GM12864 (cell line): Measurements from ENCODE around the gene FBP1.

Experiments used
- DNase-seq: peaks from one replicate; pipeline ENCODE4 v3.0.0-alpha.2; 2011; ENCODE audit warnings: low read depth
- H3K4me3 ChIP-seq: 2 replicates; pipeline ENCODE4 v1.5.1; 2011; ENCODE audit warnings: mild to moderate bottlenecking, low read depth, low read length, control low read depth
- TF ChIP-seq, protein P1 (sequence below): IDR thresholded peaks from 2 replicates; pipeline ENCODE4 v1.5.1; 2011; ENCODE audit warnings: low read depth, mild to moderate bottlenecking, moderate library complexity, low read length, control low read depth, inconsistent platforms; ENCODE audit errors: missing control alignments

The FBP1 gene

GRCh38 chr9:94645901-94646300 lies 6.6 kb upstream of the FBP1 start:
- TF ChIP-seq, protein P1, sequence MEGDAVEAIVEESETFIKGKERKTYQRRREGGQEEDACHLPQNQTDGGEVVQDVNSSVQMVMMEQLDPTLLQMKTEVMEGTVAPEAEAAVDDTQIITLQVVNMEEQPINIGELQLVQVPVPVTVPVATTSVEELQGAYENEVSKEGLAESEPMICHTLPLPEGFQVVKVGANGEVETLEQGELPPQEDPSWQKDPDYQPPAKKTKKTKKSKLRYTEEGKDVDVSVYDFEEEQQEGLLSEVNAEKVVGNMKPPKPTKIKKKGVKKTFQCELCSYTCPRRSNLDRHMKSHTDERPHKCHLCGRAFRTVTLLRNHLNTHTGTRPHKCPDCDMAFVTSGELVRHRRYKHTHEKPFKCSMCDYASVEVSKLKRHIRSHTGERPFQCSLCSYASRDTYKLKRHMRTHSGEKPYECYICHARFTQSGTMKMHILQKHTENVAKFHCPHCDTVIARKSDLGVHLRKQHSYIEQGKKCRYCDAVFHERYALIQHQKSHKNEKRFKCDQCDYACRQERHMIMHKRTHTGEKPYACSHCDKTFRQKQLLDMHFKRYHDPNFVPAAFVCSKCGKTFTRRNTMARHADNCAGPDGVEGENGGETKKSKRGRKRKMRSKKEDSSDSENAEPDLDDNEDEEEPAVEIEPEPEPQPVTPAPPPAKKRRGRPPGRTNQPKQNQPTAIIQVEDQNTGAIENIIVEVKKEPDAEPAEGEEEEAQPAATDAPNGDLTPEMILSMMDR: no peak
- no peak for DNase-seq
- no peak overlapping the region for H3K4me3 ChIP-seq

DNA sequence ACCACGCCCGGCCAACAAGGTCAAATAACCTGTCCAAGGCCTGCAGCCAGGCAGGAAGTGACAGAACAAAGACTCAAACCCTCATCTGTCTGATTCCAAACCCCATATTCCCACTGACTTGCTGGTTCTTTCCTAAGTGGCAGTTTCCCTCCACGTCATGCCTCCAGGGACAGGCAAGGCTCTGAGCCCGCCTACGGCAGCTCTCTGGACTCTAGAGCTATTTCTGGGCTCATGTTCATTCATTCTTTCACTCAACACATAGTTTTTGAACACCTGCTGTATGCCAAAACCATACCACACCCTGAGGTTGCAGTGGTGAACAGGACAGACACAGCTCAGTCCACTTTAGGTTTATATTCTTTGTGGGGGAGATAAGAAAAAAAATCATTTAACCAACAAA lies 5.2 kb upstream of the FBP1 start:
- no peak overlapping the region for H3K4me3 ChIP-seq
- no peak for DNase-seq
- TF ChIP-seq, protein P1: no peak

- DNase-seq: no peak
- no peak overlapping the region for H3K4me3 ChIP-seq
- TF ChIP-seq, protein P1: no peak
These were observed 4.4 kb upstream of the FBP1 start for GRCh38 chr9:94643741-94644140.

DNA sequence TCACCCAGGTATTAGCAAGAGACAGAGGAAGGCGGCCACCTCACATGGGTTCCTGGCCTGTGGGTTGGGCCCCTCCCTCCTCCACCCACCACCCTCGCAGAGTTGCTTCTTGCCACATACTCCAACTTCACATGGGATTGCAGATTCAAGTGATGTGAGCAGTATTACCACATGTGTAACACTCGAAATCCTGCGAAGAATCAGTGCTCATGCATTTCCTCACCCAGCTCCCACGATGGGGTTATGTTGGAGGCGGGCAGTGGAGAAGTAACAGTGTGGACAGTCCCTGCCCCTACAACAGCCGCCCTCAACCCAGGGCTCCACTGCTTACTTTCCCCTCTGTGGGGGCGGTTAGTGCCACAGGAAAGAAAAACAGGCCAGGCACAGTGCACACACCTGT lies 3.9 kb upstream of the FBP1 start:
- no peak overlapping the region for H3K4me3 ChIP-seq
- TF ChIP-seq, protein P1: no peak
- DNase-seq: no peak

- DNase-seq: no peak
These were observed 3.2 kb upstream of the FBP1 start for GRCh38 chr9:94642501-94642900.

GRCh38 chr9:94639999-94640376 lies 670 bp upstream of the FBP1 start:
- no peak for DNase-seq
- peak overlapping the region; percentile 50; the same call in 1 of the 2 replicates for H3K4me3 ChIP-seq
- TF ChIP-seq, protein P1: no peak

More at GRCh38 chr9:94642501-94642900, 3.2 kb upstream of the FBP1 start:
- TF ChIP-seq, protein P1: no peak
- no peak overlapping the region for H3K4me3 ChIP-seq

GRCh38 chr9:94638335-94639060 lies 820 bp downstream of the FBP1 start:
- no peak for DNase-seq
- H3K4me3 ChIP-seq: peak overlapping the region; percentile 50
- TF ChIP-seq, protein P1: no peak
